Effector memory CD8-positive, alpha-beta T cell (primary cell): Measurements from ENCODE around the gene NHLRC2.
"Not testable (repeated sequence)": the region's sequence is repeated elsewhere in the genome, so short reads cannot be mapped to it uniquely, and the experiment has no call there.

Experiments used
- ATAC-seq: fragments of 150-1000 bp; cut with Tn5 transposase; replicated peaks from 2 replicates; pipeline ENCODE4 v1.10.0; 2021; ENCODE audit warnings: mild to moderate bottlenecking, moderate library complexity
- DNase-seq, 3 experiments: peaks; one replicate each; pipeline ENCODE4 v3.0.0; 2021
- H3K27ac Mint-ChIP-seq, 2 donors: one replicate each; pipeline ENCODE4 v1.8.0; 2022; ENCODE audit warnings: mild to moderate bottlenecking in 2 of 2, mixed read lengths in 2 of 2, moderate library complexity in 2 of 2
- H3K27me3 Mint-ChIP-seq, 2 donors: one replicate each; pipeline ENCODE4 v1.8.0; 2022; ENCODE audit warnings: mixed read lengths in 2 of 2
- H3K36me3 Mint-ChIP-seq: one replicate; pipeline ENCODE4 v1.8.0; 2022; ENCODE audit warnings: mild to moderate bottlenecking, moderate library complexity, mixed read lengths; ENCODE audit not compliant: insufficient read depth
- H3K4me1 Mint-ChIP-seq, 2 donors: one replicate each; pipeline ENCODE4 v1.8.0; 2022; ENCODE audit warnings: low read depth in 2 of 2, mixed read lengths in 2 of 2
- H3K4me3 Mint-ChIP-seq, 2 donors: one replicate each; pipeline ENCODE4 v1.8.0; 2022; ENCODE audit warnings: mild to moderate bottlenecking in 2 of 2, mixed read lengths in 2 of 2, moderate library complexity in 2 of 2
- H3K9me3 Mint-ChIP-seq, 2 donors: one replicate each; pipeline ENCODE4 v1.8.0; 2022; ENCODE audit warnings: mixed read lengths in 2 of 2
- total RNA-seq, 9 experiments: gene quantifications; one replicate each; lab custom pipeline; 2026; lab: John Stamatoyannopoulos, UW

The NHLRC2 gene, protein sequence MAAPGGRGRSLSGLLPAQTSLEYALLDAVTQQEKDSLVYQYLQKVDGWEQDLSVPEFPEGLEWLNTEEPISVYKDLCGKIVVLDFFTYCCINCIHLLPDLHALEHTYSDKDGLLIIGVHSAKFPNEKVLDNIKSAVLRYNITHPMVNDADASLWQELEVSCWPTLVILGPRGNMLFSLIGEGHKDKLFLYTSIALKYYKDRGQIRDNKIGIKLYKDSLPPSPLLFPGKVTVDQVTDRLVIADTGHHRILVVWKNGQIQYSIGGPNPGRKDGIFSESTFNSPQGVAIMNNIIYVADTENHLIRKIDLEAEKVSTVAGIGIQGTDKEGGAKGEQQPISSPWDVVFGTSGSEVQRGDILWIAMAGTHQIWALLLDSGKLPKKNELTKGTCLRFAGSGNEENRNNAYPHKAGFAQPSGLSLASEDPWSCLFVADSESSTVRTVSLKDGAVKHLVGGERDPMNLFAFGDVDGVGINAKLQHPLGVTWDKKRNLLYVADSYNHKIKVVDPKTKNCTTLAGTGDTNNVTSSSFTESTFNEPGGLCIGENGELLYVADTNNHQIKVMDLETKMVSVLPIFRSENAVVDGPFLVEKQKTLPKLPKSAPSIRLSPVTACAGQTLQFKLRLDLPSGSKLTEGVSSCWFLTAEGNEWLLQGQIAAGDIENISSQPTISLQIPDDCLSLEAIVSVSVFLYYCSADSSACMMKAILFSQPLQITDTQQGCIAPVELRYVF
- total RNA-seq: 22.7 to 69.5 (median 28.6) reads per million in 9 experiments

DNA sequence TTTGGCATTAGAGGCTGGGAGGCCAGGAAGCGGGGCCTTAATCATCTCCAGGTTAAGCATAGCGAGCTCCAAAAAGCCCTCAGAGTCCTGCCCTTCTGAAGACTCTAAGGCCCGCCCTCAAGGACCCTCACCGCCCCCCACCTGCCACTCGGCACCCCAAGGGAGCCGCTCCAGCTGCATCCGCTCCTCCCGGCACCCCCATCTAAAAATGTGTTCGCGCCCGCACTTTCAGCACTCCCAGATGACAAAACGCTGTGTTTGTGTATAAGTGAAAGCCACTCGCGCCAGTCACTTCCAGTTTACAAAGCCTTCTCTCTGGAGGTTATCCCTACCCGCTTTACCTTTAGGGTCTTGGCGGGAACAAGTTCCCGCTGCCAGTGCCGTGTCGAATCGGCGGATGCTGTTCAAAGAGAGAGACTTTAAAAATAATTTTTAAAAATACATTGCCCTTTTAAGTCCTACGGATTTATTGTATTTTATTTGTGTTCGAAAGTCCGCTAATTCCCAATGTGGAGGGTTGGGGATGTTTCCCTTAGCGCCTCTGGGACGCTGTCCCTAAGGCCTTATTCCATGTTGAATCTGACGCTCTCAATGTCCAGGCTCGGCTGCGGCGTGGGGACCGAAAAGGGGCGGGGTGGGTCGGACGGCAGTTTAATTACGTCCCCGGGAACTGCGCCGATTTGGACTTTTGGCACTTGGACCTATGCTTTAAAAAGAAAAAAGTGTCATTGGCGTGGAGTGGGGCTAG is at the start of gene NHLRC2, which contains the start of gene DCLRE1A:
NHLRC2 (plus strand) TSS at position 649 of the 748 bp plus-strand sequence. CDS start 212 bp downstream, outside the sequence.
DCLRE1A (minus strand) TSS at position 70 of the 748 bp plus-strand sequence. CDS start 900 bp downstream, outside the sequence.
- Mint-ChIP-seq H3K9me3 (no peaks in the 10 kb centered on the region), H3K4me1 (peaks cover 24 to 45% of the 10 kb centered on the region in 2 donors), H3K4me3 (peak within 1 kb of the TSS; percentile 98), H3K27me3 (no peaks in the 10 kb centered on the region), H3K27ac (peak within 1 kb of the TSS; percentile 98), H3K36me3 (peaks cover 28% of the 10 kb centered on the region)
- DNase-seq (peak; percentile 37 to 58 (median 38)), ATAC-seq (peak; percentile 55)

DNA sequence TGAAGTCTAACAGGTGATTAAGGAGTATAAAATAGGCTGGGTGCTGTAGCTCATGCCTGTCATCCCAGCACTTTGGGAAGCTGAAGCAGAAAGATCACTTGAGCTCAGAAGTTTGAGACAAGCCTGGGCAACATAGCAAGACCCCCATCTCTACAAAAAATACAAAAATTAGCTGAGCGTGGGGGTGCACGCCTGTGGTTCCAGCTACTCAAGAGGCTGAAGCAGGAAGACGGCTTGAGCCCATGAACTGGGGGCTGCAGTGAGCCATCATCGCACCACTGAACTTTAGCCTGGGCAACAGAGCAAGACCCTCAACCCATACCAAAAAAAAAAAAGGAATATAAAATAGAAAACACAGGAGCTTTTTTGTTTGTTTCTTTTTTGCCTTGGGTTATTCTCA is 48.0 kb upstream of the NHLRC2 start:
- no peaks in the 10 kb centered on the region for H3K9me3 Mint-ChIP-seq
- H3K27ac Mint-ChIP-seq: no peak overlapping the region
- no peak overlapping the region for H3K4me3 Mint-ChIP-seq
- no peaks in the 10 kb centered on the region for H3K4me1 Mint-ChIP-seq
- no peak for ATAC-seq
- H3K36me3 Mint-ChIP-seq: no peaks in the 10 kb centered on the region
- peaks cover 33 to 51% of the 10 kb centered on the region in 2 donors for H3K27me3 Mint-ChIP-seq
- no peak for DNase-seq

DNA sequence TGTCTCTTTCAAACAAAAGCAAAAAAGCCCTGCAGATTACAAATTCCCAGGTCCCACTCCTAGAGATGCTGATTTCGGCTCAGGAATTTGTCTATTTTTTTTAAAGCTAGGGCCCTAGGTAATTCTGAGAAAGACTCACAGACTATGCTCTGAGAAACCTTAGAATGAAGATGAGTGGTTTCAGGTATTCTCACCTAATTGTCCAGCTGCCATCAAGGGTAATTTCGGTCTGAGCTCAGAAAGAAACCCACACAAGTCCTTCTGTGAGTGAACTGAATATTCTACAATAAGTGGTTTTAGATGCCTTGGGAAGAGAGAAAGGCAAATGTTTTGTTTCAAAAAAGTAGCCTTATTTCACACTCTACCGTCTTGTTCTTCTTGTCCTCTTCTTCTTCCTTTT is 46.3 kb upstream of the NHLRC2 start:
- Mint-ChIP-seq H3K4me3 (no peak overlapping the region), H3K27ac (no peak overlapping the region), H3K4me1 (no peaks in the 10 kb centered on the region), H3K27me3 (peaks cover 33 to 63% of the 10 kb centered on the region in 2 donors), H3K36me3 (no peaks in the 10 kb centered on the region), H3K9me3 (no peaks in the 10 kb centered on the region)
- ATAC-seq (no peak), DNase-seq (no peak)

DNA sequence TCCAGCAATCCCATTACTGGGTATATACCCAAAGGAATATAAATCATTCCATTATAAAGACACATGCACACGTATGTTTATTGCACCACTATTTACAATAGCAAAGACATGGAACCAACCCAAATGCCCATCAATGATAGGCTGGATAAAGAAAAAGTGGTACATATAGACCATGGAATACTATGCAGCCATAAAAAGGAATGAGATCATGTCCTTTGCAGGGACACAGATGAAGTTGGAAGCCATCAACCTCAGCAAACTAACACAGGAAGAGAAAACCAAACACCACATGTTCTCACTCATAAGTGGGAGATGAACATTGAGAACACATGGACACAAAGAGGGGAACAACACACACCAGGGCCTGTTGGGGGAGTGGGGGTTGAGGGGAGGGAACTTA is 39.8 kb upstream of the NHLRC2 start:
- not testable (repeated sequence) for H3K9me3 Mint-ChIP-seq, H3K27ac Mint-ChIP-seq, H3K4me3 Mint-ChIP-seq, H3K36me3 Mint-ChIP-seq, DNase-seq, H3K4me1 Mint-ChIP-seq, ATAC-seq
- H3K27me3 Mint-ChIP-seq: peaks cover 20% of the 10 kb centered on the region in 2 donors

DNA sequence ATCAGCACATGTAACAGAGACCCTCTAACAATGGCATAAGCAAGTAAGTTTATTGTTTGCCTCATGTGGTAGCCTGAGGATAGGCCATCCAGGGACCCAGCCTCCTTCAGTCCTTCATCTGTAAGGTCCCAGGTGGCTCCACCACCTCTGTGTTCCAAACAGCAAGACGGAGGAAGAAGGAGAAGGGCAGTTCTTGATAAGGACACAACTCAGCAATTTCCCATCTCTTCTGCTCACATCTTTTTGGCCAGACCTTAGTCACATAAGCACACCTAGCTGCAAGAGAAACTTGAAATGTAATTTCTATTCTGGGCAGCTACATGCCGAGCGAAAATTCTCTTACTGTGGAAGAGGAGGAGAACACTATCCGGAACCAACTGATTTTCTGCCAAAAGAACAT is 34.5 kb upstream of the NHLRC2 start:
- Mint-ChIP-seq H3K27me3 (peaks cover 9 to 27% of the 10 kb centered on the region in 2 donors), H3K36me3 (no peaks in the 10 kb centered on the region), H3K27ac (peak overlapping the region in 1 of 2 donors; percentile 22), H3K4me1 (peaks cover 0 to 3% of the 10 kb centered on the region in 2 donors), H3K4me3 (no peak overlapping the region), H3K9me3 (no peaks in the 10 kb centered on the region)
- DNase-seq: no peak
- ATAC-seq: no peak

DNA sequence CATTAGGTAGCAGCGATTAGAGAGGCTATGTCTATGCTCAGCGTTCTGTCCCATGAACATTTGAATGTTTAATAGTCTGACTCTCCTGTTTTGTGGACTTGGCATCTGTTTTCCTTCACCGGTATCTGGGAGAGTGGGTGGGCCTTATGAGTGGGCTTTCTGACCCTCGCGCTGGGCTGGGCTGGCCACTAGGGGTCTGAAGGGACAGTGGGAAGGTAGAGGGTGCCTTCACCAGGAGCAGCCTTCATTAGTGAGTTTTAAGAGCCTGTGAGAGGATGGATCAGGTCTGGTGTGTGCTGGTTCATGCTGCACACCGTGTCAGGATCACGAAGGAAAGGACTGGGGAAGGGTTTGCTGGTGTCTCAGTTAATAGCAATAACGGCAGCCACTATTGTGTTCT is 34.0 kb upstream of the NHLRC2 start:
- H3K36me3 Mint-ChIP-seq: no peaks in the 10 kb centered on the region
- H3K27ac Mint-ChIP-seq: peak overlapping the region in 1 of 2 donors; percentile 22
- H3K27me3 Mint-ChIP-seq: peaks cover 9 to 27% of the 10 kb centered on the region in 2 donors
- ATAC-seq (no peak), DNase-seq (no peak)
- no peaks in the 10 kb centered on the region for H3K9me3 Mint-ChIP-seq
- H3K4me1 Mint-ChIP-seq: peaks cover 0 to 3% of the 10 kb centered on the region in 2 donors
- no peak overlapping the region for H3K4me3 Mint-ChIP-seq

DNA sequence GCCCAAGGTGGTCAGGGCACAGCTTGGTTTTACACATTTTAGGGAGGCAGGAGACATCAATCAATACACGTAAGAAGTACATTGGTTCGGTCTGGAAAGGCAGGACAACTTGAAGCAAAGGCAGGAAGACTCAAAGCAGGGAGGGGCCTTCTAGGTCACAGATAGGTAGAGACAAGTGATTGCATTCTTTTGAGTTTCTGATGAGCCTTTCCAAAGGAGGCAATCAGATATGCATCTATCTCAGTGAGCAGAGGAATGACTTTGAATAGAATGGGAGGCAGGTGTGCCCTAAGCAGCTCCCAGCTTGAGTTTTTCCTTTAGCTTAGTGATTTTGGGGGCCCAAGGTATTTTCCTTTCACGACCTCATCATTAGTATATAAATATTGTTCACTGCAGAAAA is 33.2 kb upstream of the NHLRC2 start:
- not testable (repeated sequence) for ATAC-seq, H3K4me3 Mint-ChIP-seq, H3K9me3 Mint-ChIP-seq, H3K4me1 Mint-ChIP-seq, H3K27ac Mint-ChIP-seq, DNase-seq, H3K36me3 Mint-ChIP-seq
- H3K27me3 Mint-ChIP-seq: peaks cover 9 to 27% of the 10 kb centered on the region in 2 donors

DNA sequence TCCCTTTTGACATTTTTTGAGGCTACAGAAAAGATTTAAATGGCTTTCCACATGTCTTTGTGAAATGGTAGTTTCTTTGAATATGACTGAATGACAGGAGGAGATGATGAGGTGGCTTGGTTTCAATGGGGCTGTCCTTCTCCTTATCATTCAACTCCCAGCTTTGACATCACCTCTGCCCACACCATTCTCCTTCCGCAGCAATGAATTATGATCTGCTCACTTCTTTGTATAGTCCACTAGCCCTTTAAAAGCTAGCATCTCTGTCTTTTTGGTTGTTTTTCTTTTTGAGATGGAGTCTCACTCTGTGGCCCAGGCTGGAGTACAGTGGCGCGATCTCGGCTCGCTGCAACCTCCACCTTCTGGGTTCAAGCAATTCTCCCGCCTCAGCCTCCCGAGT is 32.3 kb upstream of the NHLRC2 start:
- Mint-ChIP-seq H3K9me3 (no peaks in the 10 kb centered on the region), H3K4me1 (peaks cover 0 to 3% of the 10 kb centered on the region in 2 donors), H3K36me3 (no peaks in the 10 kb centered on the region), H3K27me3 (peaks cover 9 to 27% of the 10 kb centered on the region in 2 donors), H3K4me3 (no peak overlapping the region), H3K27ac (no peak overlapping the region)
- ATAC-seq (no peak), DNase-seq (no peak)

DNA sequence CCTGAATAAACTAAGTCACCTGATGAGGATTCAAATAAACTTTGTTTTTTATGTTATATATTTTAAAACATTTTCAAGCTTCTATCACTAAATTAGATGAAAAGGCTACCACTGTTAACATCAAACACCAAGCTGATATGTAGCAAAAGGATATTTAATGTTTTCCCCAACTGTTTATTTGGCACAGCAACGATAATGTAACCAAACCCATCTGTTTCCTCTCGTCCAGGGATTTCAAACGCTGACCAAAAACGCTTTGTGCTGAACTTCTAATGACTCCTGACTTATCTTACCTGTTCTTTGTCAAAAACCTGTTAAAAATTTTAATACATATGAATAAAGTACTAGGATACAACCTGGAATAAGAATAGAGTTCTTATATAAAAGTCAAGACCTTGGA is 31.1 kb upstream of the NHLRC2 start:
- Mint-ChIP-seq H3K4me3 (no peak overlapping the region), H3K9me3 (no peaks in the 10 kb centered on the region), H3K36me3 (no peaks in the 10 kb centered on the region), H3K27me3 (peaks cover 9 to 27% of the 10 kb centered on the region in 2 donors), H3K27ac (no peak overlapping the region), H3K4me1 (peaks cover 0 to 3% of the 10 kb centered on the region in 2 donors)
- ATAC-seq (no peak), DNase-seq (no peak)

DNA sequence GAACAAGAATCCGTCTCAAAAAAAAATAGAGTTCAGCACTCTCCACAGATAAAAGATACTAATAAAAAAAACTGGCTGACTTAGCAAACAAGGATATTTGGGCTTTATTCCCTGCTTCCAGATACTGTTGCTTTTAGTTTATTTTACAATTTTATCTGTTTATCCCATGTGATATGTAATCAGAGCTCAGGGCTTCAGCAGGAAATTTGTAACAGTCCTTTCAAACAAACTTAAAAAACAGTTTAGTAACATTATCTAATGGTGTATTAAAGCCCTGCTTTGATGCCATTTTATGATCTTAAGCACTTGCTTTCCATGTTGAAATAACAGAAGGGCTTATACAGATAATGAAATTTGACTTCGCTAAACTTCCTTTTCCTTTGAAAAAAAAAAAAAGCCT is 28.7 kb upstream of the NHLRC2 start:
- DNase-seq (no peak), ATAC-seq (no peak)
- Mint-ChIP-seq H3K4me3 (no peak overlapping the region), H3K27ac (no peak overlapping the region), H3K36me3 (no peaks in the 10 kb centered on the region), H3K27me3 (peaks cover 0 to 19% of the 10 kb centered on the region in 2 donors), H3K9me3 (no peaks in the 10 kb centered on the region), H3K4me1 (no peaks in the 10 kb centered on the region)

DNA sequence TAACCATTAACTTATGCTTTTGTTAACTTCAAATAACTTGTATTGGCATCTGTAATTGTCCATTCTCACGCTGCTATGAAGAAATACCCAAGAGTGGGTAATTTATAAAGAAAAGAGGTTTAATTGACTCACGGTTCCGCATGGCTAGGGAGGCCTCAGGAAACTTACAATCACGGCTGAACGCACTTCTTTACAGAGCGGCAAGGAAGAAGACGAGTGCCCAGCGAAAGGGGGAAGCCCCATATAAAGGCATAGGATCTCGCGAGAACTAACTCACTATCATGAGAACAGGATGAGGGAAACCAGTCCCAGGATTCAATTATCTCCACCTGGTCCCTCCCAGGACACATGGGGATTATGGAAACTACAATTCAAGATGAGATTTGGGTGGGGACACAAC is 25.9 kb upstream of the NHLRC2 start:
- DNase-seq, ATAC-seq, H3K4me1 Mint-ChIP-seq: not testable (repeated sequence)

DNA sequence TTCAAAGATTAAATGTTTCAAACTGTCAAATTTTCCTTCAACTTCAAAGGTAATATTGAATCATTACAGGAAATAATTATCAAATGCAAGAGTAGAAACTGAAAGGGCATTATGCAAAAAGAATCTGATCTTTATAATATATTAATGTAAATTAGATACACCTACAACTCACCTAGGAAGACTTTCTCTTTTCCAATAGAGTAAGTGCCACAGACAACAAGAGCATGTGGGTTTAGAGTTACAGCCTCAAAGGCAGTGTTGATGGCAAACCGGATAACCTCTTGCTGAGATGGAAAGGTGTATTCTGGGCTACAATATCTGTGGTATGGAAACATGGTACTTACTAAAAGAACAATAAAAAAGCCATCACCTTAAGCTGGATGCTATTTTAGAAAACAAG is 12.3 kb upstream of the NHLRC2 start:
- peaks cover 0 to 5% of the 10 kb centered on the region in 2 donors for H3K4me1 Mint-ChIP-seq
- H3K27me3 Mint-ChIP-seq: no peaks in the 10 kb centered on the region
- peaks cover 37% of the 10 kb centered on the region for H3K36me3 Mint-ChIP-seq
- H3K27ac Mint-ChIP-seq: no peak overlapping the region
- ATAC-seq (no peak), DNase-seq (no peak)
- no peaks in the 10 kb centered on the region for H3K9me3 Mint-ChIP-seq
- H3K4me3 Mint-ChIP-seq: no peak overlapping the region

More for the DNA sequence above, 25.9 kb upstream of the NHLRC2 start:
- not testable (repeated sequence) for H3K27me3 Mint-ChIP-seq, H3K27ac Mint-ChIP-seq, H3K9me3 Mint-ChIP-seq, H3K36me3 Mint-ChIP-seq, H3K4me3 Mint-ChIP-seq

DNA sequence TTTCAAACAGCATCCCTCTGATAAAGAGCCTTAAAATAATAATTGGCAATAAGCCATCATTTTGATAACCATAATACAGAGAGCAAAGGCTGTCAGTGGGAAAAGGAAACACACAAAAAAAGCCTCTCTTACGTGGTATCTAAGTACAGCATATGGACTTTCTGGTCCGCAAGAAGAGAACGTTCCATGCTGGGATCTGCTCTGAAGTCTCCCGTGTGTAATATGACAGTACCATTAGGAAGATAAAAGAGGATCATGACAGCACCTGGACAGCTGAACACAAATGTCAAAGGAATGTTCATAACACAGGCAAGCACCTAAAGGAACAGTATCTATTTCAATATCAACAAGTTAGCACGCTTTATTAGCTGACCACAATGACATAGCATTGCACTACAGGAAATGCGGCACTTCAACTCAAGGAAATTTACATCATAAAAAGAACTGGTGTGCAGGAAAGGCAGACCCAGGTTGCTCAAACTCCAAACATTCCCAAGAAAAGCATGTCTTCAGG is 10.4 kb upstream of the NHLRC2 start:
- H3K36me3 Mint-ChIP-seq: peaks cover 37% of the 10 kb centered on the region
- no peak overlapping the region for H3K4me3 Mint-ChIP-seq
- H3K27ac Mint-ChIP-seq: no peak overlapping the region
- H3K27me3 Mint-ChIP-seq: no peaks in the 10 kb centered on the region
- H3K9me3 Mint-ChIP-seq: no peaks in the 10 kb centered on the region
- DNase-seq: no peak
- peaks cover 5 to 10% of the 10 kb centered on the region in 2 donors for H3K4me1 Mint-ChIP-seq
- no peak for ATAC-seq
